Tongue (tissue), 2 donors: ENCODE data around the gene TTL. TPM values are rescaled to one million over a fixed set of nuclear protein-coding genes. Genes with fewer than 3 reads are reported as not detected.
"Not testable (repeated sequence)": the region's sequence is repeated elsewhere in the genome, so short reads cannot be mapped to it uniquely, and the experiment has no call there.

Experiments used
- DNase-seq: peaks from one replicate; pipeline ENCODE4 v3.0.0-alpha.2; 2015
- total RNA-seq: library from RNA; depleted of rRNA; stranded (reverse); fragments of >200 nt; gene quantifications from one replicate; pipeline ENCODE4 v1.2.3, GENCODE V29; 2014

Gene TTL
- total RNA-seq, 1 donor from 2014 or later: 26.4 TPM

DNA sequence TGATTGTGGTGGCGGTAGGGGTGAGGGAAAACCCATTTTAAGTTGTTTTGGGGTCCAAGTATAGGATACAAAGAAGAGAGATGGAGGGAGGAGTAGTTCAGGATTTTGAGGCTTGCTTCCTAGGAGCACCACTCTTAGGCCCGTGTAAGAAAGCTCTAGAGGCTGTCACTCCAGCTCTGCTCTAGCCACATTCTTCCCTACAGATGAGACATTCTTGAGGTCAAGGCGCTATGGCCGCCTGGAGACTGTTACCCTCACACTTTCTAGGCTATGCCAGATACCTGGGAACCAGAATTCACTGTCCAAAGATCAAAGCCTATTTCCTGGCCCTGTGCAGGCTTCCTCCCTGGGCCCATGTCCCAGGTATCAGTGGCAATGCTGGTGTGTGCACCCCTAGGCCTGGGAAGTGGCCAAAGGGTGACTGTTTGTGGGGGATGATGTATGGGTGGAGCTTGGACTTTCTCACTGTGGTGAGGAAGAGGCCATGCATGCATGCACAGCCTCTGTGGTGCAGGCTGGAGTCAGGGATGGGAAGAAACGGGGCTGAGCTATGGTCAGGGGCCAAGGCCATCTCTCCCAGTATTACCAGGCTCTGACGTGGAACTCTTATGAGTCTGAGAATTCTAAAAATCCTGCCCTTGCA, 7.0 kb upstream of the TTL start:
- no peak for DNase-seq

- no peak for DNase-seq
Measured at GRCh38 chr2:112476434-112476833, 5.5 kb upstream of the TTL start.

- no peak for DNase-seq
Measured at GRCh38 chr2:112480530-112481049, 1.4 kb upstream of the TTL start.

DNA sequence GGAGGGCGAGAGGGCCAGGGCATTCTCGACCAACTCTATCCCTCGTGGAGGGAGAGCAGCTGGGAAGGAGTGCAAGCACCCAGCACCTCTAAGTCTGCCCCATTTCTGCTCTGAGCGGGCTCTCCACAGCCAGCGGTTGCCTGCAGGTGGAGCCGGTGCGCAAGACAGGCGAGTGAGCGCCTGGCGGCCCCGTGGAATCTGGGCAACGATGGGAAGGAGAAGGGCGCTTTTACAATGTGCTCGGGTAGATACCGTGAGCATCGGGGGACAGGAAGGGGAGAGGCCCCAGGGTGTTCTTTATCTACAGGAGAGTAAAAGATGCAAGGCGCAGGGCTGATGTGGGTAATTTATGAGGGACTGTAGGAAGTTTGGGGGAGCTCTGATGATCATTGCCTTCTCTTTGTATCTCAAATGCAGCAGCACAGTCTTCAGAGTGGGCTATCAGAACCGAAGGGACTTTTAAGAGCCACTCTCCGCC, 867 bp upstream of the TTL start:
- peak; percentile 90 for DNase-seq

- peak; percentile 51 for DNase-seq
Measured at GRCh38 chr2:112482309-112483041, 519 bp downstream of the TTL start.

DNA sequence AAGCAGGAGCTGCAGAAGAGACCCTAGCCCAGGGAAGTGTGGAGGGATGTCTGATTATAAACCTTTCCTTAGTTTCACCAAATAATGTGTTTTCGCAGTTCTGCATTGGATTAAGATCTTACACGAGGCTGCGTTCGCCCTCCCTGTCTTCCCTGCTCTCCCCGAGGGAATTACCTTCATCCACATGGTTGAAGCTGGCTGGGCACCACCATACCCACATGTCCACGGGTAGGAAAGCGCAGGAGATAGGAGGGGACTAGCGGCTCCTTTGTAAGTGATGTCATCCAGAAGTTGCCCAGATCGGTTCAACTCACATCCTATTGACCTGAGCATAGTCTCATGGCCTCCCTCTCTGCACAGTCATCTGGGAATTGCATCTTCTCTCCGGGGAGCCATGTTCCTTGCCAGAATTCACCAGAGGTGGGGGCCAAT, 1.1 kb downstream of the TTL start:
- peak; percentile 44 for DNase-seq

- DNase-seq: no peak
Measured at GRCh38 chr2:112483831-112484230, 1.9 kb downstream of the TTL start.

DNA sequence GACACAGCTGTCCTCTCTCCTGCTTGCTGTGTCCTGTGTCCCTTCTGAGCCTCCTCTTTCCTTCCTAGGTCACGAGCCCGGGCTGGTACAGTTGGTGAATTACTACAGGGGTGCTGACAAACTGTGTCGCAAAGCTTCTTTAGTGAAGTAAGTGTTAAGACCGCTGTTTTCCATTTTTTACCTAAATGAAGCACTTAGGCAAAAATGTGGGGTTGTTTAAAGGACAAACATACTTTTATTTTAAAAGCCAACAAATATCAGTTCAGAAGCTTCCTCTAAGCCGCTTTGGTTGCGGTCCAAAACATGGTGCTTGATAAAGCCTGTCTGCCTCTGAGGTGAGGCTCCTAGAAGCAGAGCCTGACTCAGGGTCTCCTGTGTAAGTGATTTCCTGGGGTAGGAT, 3.9 kb downstream of the TTL start:
- no peak for DNase-seq

DNA sequence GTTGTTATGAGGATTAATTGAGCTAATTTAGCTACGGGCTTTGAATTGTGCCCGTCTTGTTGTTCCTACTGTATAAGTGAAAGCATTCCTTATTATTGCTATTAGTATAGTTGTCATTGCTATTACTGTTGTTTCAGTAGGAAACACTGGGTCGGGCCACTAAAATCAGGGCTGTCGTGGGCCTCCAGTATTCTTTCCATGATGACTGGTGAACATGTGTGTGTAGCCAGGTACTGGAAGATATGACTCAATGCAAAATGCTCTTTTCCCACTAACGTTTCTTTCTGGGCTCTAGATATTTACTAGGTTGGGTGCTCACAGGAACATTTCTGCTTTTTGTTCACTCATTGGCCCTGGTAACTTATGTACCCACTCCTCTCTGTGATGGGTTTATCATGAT, 4.9 kb downstream of the TTL start:
- no peak for DNase-seq

DNA sequence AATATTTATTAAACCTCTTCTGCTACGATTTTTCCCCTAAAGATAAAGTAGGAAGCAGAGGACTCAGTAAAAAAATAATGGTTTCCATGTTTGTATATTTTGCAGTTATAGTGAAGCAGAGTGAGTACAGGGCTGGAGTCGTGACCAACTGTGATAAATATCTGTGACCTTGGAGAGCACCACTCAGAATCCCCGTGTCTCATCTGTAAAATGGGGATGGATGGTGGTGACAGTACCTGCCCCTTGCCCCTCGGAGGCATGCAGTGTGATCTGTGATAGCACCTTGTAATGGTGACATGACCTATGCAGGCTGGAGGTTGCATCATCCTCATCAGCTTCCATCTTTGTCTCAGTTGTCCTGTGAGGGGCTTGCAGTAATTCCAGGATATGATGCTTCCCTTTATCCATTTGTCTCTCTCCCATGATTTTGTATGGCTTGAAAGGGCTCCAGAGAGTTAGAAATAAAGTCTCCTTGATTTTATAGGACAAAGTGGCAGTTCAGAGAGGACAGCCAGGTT, 5.5 kb downstream of the TTL start:
- no peak for DNase-seq

DNA sequence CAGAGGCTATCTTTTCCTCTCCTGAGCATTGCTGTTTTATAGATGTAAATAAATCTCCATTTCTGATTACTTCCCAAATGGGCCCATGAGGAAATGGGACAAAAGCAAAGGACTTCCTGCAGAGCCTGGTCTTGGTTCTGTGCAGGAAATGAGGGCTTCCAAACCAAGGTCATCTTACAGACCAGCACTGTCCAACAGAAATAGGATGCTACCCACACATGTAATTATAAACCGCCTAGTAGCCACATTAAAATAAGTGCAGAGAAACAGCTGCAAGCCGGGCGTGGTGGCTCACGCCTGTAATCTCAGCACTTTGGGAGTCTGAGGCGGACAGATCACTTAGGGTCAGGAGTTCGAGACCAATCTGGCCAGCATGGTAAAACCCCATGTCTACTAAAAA, 6.2 kb downstream of the TTL start:
- peak; percentile 27 for DNase-seq

DNA sequence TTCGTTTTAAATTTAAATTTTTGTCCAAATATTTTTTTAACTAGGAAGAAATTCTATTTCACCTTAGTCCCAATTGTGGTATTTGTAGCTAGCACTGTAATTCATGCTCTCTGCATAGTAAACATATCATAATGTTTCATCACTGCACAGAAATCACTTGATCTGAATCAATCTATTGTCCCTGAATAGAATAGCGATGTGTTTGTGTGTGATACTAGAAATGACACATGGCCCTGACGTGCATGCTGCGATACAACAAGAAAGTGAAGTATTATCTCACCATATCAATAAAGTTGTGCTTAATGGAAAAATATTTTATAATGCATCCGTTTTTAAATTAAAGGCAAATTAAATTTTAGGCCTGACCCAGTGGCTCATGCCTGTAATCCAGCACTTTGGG, 10.0 kb downstream of the TTL start:
- no peak for DNase-seq

DNA sequence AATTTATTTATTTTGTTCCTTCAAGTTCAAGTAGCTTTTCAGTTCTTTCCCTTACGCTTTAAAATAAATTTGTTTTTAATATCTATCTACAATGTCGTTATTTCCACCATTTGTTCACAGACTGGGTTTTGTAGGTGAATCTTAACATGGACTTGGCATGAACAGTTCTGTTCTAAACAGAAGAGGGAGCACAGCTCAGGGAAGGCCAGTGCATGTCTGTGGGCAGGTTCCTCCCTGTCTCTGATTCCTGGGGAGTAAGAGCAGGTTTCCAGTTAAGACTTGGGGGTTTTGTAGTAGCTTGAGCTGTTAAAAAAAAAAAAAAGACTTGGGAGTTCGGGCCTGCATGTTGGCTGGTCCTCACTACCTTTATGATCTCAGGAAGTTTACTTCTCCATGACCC, 11.1 kb downstream of the TTL start:
- DNase-seq: no peak

DNA sequence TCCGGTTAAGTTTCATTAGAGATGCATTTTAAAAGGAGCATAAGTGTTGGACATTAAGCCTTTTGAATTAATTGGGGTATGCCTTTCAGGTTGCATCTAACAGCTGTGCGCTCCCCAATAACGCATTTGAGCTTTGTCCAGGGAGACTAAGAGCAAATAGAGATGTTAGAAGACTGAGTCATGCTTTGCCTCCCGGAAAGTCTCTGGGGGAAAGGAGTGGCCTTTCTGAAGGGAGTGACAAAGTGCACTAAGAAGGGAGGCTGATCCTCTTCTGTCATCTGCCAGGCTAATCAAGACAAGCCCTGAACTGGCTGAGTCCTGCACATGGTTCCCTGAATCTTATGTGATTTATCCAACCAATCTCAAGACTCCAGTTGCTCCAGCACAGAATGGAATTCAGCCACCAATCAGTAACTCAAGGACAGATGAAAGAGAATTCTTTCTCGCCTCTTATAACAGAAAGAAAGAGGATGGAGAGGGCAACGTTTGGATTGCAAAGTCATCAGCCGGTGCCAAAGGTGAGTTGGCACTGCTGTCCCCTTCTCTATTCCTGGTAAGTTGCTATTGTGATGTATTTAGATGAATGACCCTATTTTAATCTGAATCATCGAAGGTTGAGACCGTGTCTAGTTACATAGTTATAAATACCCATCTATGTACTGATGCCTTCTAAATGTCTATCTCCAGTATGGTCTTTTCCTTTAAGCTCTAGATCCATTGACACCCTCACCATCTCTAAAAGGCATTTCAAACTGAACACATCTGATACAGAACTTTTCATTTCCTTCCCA, 12.1 kb downstream of the TTL start:
- peak; percentile 56 for DNase-seq

DNA sequence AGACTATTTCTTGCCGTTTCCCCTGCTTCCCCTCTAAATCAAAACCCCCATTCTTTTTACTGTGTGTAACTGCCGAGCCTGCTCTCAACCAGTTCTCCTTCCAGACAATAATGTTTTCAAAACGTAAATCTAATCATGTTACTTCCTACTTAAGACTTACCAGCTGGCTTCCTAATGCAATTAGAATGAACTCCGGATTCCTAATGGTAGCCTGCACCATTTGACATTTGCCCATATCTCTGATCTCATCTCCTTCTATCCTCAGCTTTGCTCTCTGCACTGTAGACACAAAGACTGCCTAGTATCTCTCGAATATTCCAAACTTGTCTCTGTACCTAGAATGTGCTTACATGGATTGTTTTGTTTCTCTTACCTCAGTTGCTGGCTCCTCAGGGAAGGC, 12.9 kb downstream of the TTL start:
- no peak for DNase-seq

DNA sequence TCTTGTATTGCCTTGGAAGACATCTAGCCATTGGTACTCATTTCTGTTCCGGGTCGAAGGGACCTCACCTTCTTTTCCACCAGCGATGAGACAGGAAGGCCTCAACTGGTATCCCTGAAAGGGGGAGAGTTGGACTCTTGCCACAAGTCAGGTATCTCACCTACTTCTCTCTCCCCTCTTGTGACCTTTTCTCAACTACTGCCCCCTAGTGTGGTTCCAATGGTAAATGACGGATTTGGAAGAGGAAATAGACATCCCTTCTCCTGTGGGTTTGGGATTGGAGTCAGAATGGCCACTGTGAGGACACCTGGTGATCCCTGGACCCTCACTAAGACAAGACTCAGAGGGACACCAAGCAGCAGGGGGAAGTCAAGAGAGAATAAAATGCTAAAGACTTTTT, 13.9 kb downstream of the TTL start:
- DNase-seq: not testable (repeated sequence)

- DNase-seq: peak; percentile 26
Measured at GRCh38 chr2:112500850-112501484, 19.0 kb downstream of the TTL start.

- DNase-seq: not testable (repeated sequence)
Measured at GRCh38 chr2:112509239-112509998, 27.5 kb downstream of the TTL start.

DNA sequence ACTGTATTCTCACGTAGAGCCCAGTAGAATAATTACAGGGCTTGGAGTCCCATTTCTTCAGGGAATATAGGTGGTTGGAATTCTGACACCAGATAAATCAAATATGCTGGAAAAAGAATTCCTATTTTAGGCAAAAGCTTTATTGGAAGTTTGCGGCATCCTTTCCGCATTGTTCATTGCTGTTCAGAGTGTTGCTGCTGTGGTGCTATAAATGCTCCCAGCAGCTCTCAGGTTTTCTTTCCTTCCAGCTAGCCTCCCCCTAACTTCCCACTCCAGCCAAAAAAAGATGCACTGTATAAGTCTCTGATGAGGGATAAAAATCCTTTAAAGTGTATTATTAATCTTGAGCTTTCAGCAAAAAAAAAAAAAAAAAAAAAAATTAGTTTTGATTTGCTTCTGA, 34.8 kb downstream of the TTL start:
- no peak for DNase-seq

GRCh38 chr2:112518807-112519206, 36.9 kb downstream of the TTL start:
- no peak for DNase-seq

DNA sequence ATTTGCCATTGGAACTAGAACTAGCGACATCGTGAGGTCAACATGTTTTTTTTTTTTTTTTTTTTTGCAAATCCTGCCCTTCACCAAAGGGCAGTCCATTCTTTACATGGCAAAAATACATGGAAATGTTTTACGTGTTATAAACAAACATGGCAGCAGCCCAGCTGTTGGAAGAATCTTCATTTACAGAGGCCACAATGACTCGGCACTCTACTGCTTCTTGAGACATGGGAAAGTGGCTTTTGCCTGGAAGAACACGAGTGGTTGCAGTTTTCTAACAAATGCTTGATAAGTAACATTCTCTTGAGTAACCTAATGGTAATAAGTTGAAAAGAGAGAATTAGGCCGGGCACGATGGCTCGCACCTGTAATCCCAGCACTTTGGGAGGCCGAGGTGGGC, 37.5 kb downstream of the TTL start:
- no peak for DNase-seq
